Stomach (tissue), 4 donors: ENCODE data around the gene COG5.

Experiments
- CTCF ChIP-seq, 7 experiments: fragments of 450-650 bp in 4 of 7; fragments of 200-600 bp in 3 of 7; sonication (generic) in 3 of 7; IDR thresholded peaks; one replicate each; pipeline ENCODE4 v1.5.1; 2016 to 2019; ENCODE audit warnings: antibody characterized with exemption in 7 of 7, control low read depth in 2 of 7, mild to moderate bottlenecking in 1 of 7
- EP300 ChIP-seq: sonication (generic); formaldehyde crosslinking; IDR thresholded peaks from one replicate; pipeline ENCODE4 v1.6.1; 2017; ENCODE audit warnings: antibody characterized with exemption

GRCh38 chr7:107597953-107598352, 34.2 kb upstream of the COG5 start:
- TF ChIP-seq CTCF (IDR thresholded peaks at IDR 0.05) (no peak), EP300 (no peak)
